CD4-positive, alpha-beta T cell treated with Interleukin-4 for 1 hour (primary cell): ENCODE measurements around the gene CIB2.

Experiments used
- DNase-seq, 2 donors: peaks; one replicate each; pipeline ENCODE4 v3.0.0-alpha.2; 2020 to 2022

CIB2 gene

GRCh38 chr15:78064544-78064943 lies 66.7 kb downstream of the CIB2 start:
- DNase-seq = no peak

GRCh38 chr15:78063970-78064385 lies 67.3 kb downstream of the CIB2 start:
- DNase-seq = no peak

GRCh38 chr15:78063217-78063616 lies 68.0 kb downstream of the CIB2 start:
- DNase-seq = no peak

- DNase-seq = peak; percentile 39 to 58
Observed at GRCh38 chr15:78061963-78062427, 69.2 kb downstream of the CIB2 start.

GRCh38 chr15:78060232-78060631 lies 71.0 kb downstream of the CIB2 start:
- DNase-seq = no peak

- no peak for DNase-seq
Observed at GRCh38 chr15:78059110-78059839, 72.0 kb downstream of the CIB2 start.

- no peak for DNase-seq
Observed at GRCh38 chr15:78058401-78058935, 72.8 kb downstream of the CIB2 start.

GRCh38 chr15:78057803-78058202 lies 73.4 kb downstream of the CIB2 start:
- no peak for DNase-seq

GRCh38 chr15:78056714-78057269 lies 74.5 kb downstream of the CIB2 start:
- peak in 1 of 2 donors; percentile 46 for DNase-seq

GRCh38 chr15:78055919-78056713 lies 75.1 kb downstream of the CIB2 start:
- no peak for DNase-seq

- peak; percentile 63 to 73 for DNase-seq
Observed at GRCh38 chr15:78054966-78055365, 76.3 kb downstream of the CIB2 start.
